HCT116 (cell line): ENCODE results near the gene TNFRSF9. TPM values are rescaled to one million over a fixed set of nuclear protein-coding genes. Genes with fewer than 3 reads are reported as not detected.

ENCODE experiments used
- ATAC-seq: fragments of 200-7000 bp; cut with Tn5 transposase; 2 replicates; pipeline ENCODE4 v1.9.1; 2020; ENCODE audit warnings: mild to moderate bottlenecking, moderate library complexity
- BruUV-seq: library from RNA; stranded (reverse); fragments of 400-500 nt; replicated peaks from 2 replicates; lab custom pipeline; 2021; lab: Mats Ljungman, UMichigan
- CTCF ChIA-PET: fragments of 300-600 bp; sonication (Branson Sonifier 250); formaldehyde crosslinking; loops from one replicate; lab custom pipeline; 2021; ENCODE audit warnings: antibody characterized with exemption; lab: Charles Lee
- POLR2A ChIA-PET: fragments of 300-600, 350-600 bp; sonication (Branson Sonifier 250); formaldehyde crosslinking; loops from one replicate; lab custom pipeline; 2021; ENCODE audit warnings: antibody characterized with exemption; lab: Charles Lee
- RAD21 ChIA-PET, 2 experiments: fragments of 300-600 bp; sonication (Branson Sonifier 250); formaldehyde crosslinking; loops; one replicate each; lab custom pipeline; 2023; ENCODE audit warnings: low total read pairs in 2 of 2; ENCODE audit not compliant: uncharacterized antibody in 2 of 2, unreplicated experiment in 2 of 2, low non-redundant PET in 1 of 2; lab: Charles Lee
- DNase-seq: peaks from one replicate; pipeline ENCODE4 v3.0.0-alpha.2; 2010; ENCODE audit warnings: low read depth, low spot score
- H2AFZ ChIP-seq: fragments of 200-600 bp; shearing (Covaris generic), sonication (generic); 2 replicates; pipeline ENCODE4 v1.6.1; 2017; ENCODE audit warnings: low read depth, mixed run types, mixed read lengths, antibody characterized with exemption, low read length; ENCODE audit not compliant: poor library complexity, severe bottlenecking
- H3K27ac ChIP-seq: 2 replicates; pipeline ENCODE4 v1.5.1; 2012; ENCODE audit warnings: low read depth, low read length
- H3K27me3 ChIP-seq: fragments of 200-600 bp; sonication (generic); 2 replicates; pipeline ENCODE4 v1.6.1; 2016; ENCODE audit warnings: mixed run types, low read length, mixed read lengths; ENCODE audit not compliant: insufficient read depth
- H3K36me3 ChIP-seq, 2 experiments: fragments of 200-500 bp in 1 of 2; fragments of 200-600 bp in 1 of 2; sonication (Bioruptor generic) in 1 of 2; sonication (generic) in 1 of 2; 2 replicates each; pipeline versions ENCODE4 v1.5.1 to v1.6.1; 2014 to 2016; ENCODE audit warnings: low read length in 2 of 2, inconsistent platforms in 1 of 2, mixed read lengths in 1 of 2, mixed run types in 1 of 2; ENCODE audit not compliant: insufficient read depth in 2 of 2, control insufficient read depth in 1 of 2
- H3K4me1 ChIP-seq, 2 experiments: fragments of 200-600 bp in 1 of 2; sonication (generic) in 1 of 2; 2 replicates each; pipeline versions ENCODE4 v1.5.1 to v1.6.1; 2012 to 2017; ENCODE audit warnings: low read length in 2 of 2, inconsistent platforms in 1 of 2, mild to moderate bottlenecking in 1 of 2, mixed read lengths in 1 of 2, mixed run types in 1 of 2, moderate library complexity in 1 of 2; ENCODE audit not compliant: insufficient read depth in 2 of 2, control insufficient read depth in 1 of 2
- H3K4me2 ChIP-seq: fragments of 200-600 bp; sonication (generic); 2 replicates; pipeline ENCODE4 v1.6.1; 2017; ENCODE audit warnings: mixed run types, low read length, mixed read lengths
- H3K4me3 ChIP-seq, 2 experiments: fragments of 200-600 bp in 1 of 2; sonication (generic) in 1 of 2; replicated peaks in 1 of 2; 2 replicates each; pipeline ENCODE4 v1.5.1; 2011 to 2016; ENCODE audit warnings: low read length in 2 of 2, control low read depth in 1 of 2, low read depth in 1 of 2, mild to moderate bottlenecking in 1 of 2, mixed read lengths in 1 of 2, mixed run types in 1 of 2
- H3K79me2 ChIP-seq: fragments of 200-600 bp; sonication (generic); 2 replicates; pipeline ENCODE4 v1.6.1; 2017; ENCODE audit warnings: mild to moderate bottlenecking, mixed run types, low read length, moderate library complexity, mixed read lengths; ENCODE audit not compliant: insufficient read depth
- H3K9ac ChIP-seq: fragments of 200-600 bp; sonication (generic); 2 replicates; pipeline ENCODE4 v1.6.1; 2016; ENCODE audit warnings: low read length, mixed read lengths
- H3K9me2 ChIP-seq: fragments of 200-600 bp; sonication (generic), shearing (Covaris generic); 2 replicates; pipeline ENCODE4 v1.6.1; 2017; ENCODE audit warnings: mixed run types, mild to moderate bottlenecking, moderate library complexity; ENCODE audit not compliant: insufficient read depth
- H3K9me3 ChIP-seq, 2 experiments: fragments of 200-500 bp in 1 of 2; fragments of 200-600 bp in 1 of 2; sonication (Bioruptor generic) in 1 of 2; sonication (generic) in 1 of 2; 2 replicates each; pipeline ENCODE4 v1.6.1; 2014 to 2017; ENCODE audit warnings: low read length in 2 of 2, mixed read lengths in 2 of 2, inconsistent platforms in 1 of 2, low read depth in 1 of 2, mild to moderate bottlenecking in 1 of 2, mixed run types in 1 of 2, moderate library complexity in 1 of 2; ENCODE audit not compliant: control insufficient read depth in 1 of 2, insufficient read depth in 1 of 2
- H4K20me1 ChIP-seq: fragments of 200-600 bp; sonication (generic), shearing (Covaris generic); 2 replicates; pipeline ENCODE4 v1.6.1; 2017; ENCODE audit warnings: mixed run types, mild to moderate bottlenecking, moderate library complexity; ENCODE audit not compliant: insufficient read depth
- ELF1 ChIP-seq: IDR thresholded peaks from 2 replicates; pipeline ENCODE4 v1.6.1; 2012; ENCODE audit warnings: low read depth, borderline replicate concordance
- JUND ChIP-seq: IDR thresholded peaks from 2 replicates; pipeline ENCODE4 v1.6.1; 2012
- POLR2A ChIP-seq: IDR thresholded peaks from 2 replicates; pipeline ENCODE4 v1.7.0; 2011; ENCODE audit warnings: borderline replicate concordance; ENCODE audit not compliant: insufficient read depth, insufficient read length; ENCODE audit errors: extremely low read depth
- RAD21 ChIP-seq: IDR thresholded peaks from 2 replicates; pipeline ENCODE4 v1.6.1; 2012; ENCODE audit warnings: low read depth, mild to moderate bottlenecking
- REST ChIP-seq: IDR thresholded peaks from 2 replicates; pipeline ENCODE4 v1.6.1; 2012; ENCODE audit warnings: low read depth
- TCF7L2 ChIP-seq: IDR thresholded peaks from 2 replicates; pipeline ENCODE4 v1.7.0; 2011; ENCODE audit warnings: borderline replicate concordance, inconsistent platforms; ENCODE audit not compliant: insufficient read depth, insufficient read length; ENCODE audit errors: extremely low read depth
- ZBTB33 ChIP-seq: IDR thresholded peaks from 2 replicates; pipeline ENCODE4 v1.6.1; 2011; ENCODE audit warnings: mild to moderate bottlenecking, low read length, moderate library complexity; ENCODE audit not compliant: insufficient replicate concordance; ENCODE audit errors: extremely low read depth
- ZFX ChIP-seq: fragments of 450-650 bp; IDR thresholded peaks from 2 replicates; pipeline ENCODE4 v1.6.1; 2017
- intact Hi-C: fragments of 100-400 bp; cut with micrococcal nuclease; formaldehyde crosslinking; loops from 2 replicates; pipeline ENCODE4 v1.10.0; 2022
- total RNA-seq: library from RNA; stranded (reverse); gene quantifications from one replicate; pipeline ENCODE4 v1.2.1, GENCODE V29; 2021; ENCODE audit not compliant: unreplicated experiment
- TF ChIP-seq, protein P1 (sequence below): IDR thresholded peaks from 2 replicates; pipeline ENCODE4 v1.6.1; 2012

Gene TNFRSF9
- total RNA-seq, 1 experiment from 2014 or later = 0.20 TPM

DNA sequence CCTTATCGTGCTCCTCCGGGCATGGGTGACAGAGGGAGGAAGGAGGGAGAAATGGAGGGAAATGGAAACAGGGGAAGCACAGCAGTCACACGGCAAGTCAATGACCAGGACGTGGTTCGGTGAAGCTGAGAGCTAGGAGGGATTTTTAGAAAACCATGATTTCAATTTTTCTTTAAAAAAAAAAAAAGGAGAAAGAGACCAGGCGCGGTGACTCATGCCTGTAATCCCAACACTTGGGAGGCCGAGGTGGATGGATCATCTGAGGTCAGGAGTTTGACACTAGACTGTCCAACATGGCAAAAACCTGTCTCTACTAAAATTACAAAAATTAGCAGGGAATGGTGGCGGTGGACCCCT, 776 bp upstream of the TNFRSF9 start (continued):
- TF ChIP-seq REST (no peak), JUND (no peak), ELF1 (no peak), RAD21 (no peak), POLR2A (no peak), ZBTB33 (no peak), ZFX (no peak)
- TF ChIP-seq, protein P1, sequence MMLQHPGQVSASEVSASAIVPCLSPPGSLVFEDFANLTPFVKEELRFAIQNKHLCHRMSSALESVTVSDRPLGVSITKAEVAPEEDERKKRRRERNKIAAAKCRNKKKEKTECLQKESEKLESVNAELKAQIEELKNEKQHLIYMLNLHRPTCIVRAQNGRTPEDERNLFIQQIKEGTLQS = no peak

DNA sequence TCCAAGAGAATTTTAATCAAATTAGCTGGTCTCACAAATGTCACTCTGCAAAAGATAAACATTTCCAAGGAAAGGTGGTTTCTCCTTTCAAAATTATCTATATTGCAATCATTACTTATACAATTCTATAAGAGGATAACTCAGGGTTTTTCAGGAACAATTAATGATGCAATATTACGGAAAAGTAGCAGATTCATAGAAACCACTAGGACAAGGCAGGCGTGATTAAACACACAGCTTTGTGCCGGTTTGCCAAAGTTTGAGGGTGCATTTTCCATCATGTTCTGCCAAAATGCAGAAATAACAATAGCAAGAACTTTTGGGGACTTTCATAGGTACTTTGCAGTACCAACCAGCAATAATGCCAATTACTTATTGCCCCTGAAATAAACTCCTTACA, 605 bp downstream of the TNFRSF9 start:
- Histone ChIP-seq H4K20me1 (no peaks in the 10 kb centered on the region), H3K27ac (no peak overlapping the region), H3K9ac (no peak overlapping the region), H3K4me3 (no peak overlapping the region), H3K9me3 (no peaks in the 10 kb centered on the region), H3K79me2 (no peaks in the 10 kb centered on the region), H3K9me2 (no peaks in the 10 kb centered on the region), H2AFZ (no peak overlapping the region), H3K36me3 (no peaks in the 10 kb centered on the region), H3K4me2 (no peak overlapping the region), H3K27me3 (peaks cover 5% of the 10 kb centered on the region; the same call in 1 of the 2 replicates), H3K4me1 (peaks cover 0 to 30% of the 10 kb centered on the region in 2 experiments; a peak in 2 of 4 replicates)
- intact Hi-C loops = loop anchor here (10.0 kb wide), 1 partner anchor 275 kb away; no protein-coding TSS in a partner anchor
- DNase-seq (no peak), ATAC-seq (no peak)
- POLR2A ChIA-PET = interaction anchor here (0.6 kb wide), 1 partner anchor 265 kb away, joined by 3 read pairs; no protein-coding TSS in a partner anchor
- CTCF ChIA-PET = no interaction called here
- BruUV-seq = no TSS peak
- RAD21 ChIA-PET = no interaction called here
- no peak for TF ChIP-seq TCF7L2
